ENCODE data around the gene NOXA1. TPM values are rescaled to one million over a fixed set of nuclear protein-coding genes. Genes with fewer than 3 reads are reported as not detected.

Gene NOXA1
- total and polyA plus RNA-seq, 3 donors from 2014 or later, result 2.5 to 8.0 (median 4.6) TPM

GRCh38 chr9:137445930-137446431 lies 22.8 kb downstream of the NOXA1 start:
- intact Hi-C loops (cut with DNase I; ENCODE audit: low total_unique reads), result no loop called here
- Histone ChIP-seq H3K27me3 (no peaks in the 10 kb centered on the region), H3K9me3 (no peaks in the 10 kb centered on the region), H3K36me3 (ENCODE audit: low read depth, missing control alignments) (no peaks in the 10 kb centered on the region), H3K27ac (no peak overlapping the region), H3K4me1 (no peaks in the 10 kb centered on the region), H3K4me3 (no peak overlapping the region)
- 47 to 71% methylated on average over 16 to 19 of the region's 19 CpGs for WGBS, 2 donors
- DNase-seq, result no peak
- TF ChIP-seq POLR2A (IDR thresholded peaks at IDR 0.05) (no peak), CTCF (IDR thresholded peaks at IDR 0.05) (no peak)

- 68 to 81% methylated on average over 21 of the region's 21 CpGs for WGBS, 2 donors
- intact Hi-C loops (cut with DNase I; ENCODE audit: low total_unique reads), result no loop called here
Measured at GRCh38 chr9:137446851-137447471, 23.8 kb downstream of the NOXA1 start.

GRCh38 chr9:137447722-137448601 lies 24.8 kb downstream of the NOXA1 start:
- Histone ChIP-seq H3K4me1 (no peaks in the 10 kb centered on the region), H3K9me3 (no peaks in the 10 kb centered on the region), H3K27ac (no peak overlapping the region), H3K27me3 (no peaks in the 10 kb centered on the region), H3K4me3 (no peak overlapping the region), H3K36me3 (ENCODE audit: low read depth, missing control alignments) (no peaks in the 10 kb centered on the region)
- WGBS, 2 donors, result 85 to 100% methylated on average over 2 to 27 of the region's 27 CpGs
- intact Hi-C loops (cut with DNase I; ENCODE audit: low total_unique reads), result no loop called here
- TF ChIP-seq POLR2A (IDR thresholded peaks at IDR 0.05) (no peak), CTCF (IDR thresholded peaks at IDR 0.05) (no peak)
- no peak for DNase-seq

More at GRCh38 chr9:137446851-137447471, 23.8 kb downstream of the NOXA1 start:
- Histone ChIP-seq H3K27ac (no peak overlapping the region), H3K4me1 (no peaks in the 10 kb centered on the region), H3K4me3 (no peak overlapping the region), H3K9me3 (no peaks in the 10 kb centered on the region), H3K27me3 (no peaks in the 10 kb centered on the region), H3K36me3 (ENCODE audit: low read depth, missing control alignments) (no peaks in the 10 kb centered on the region)
- no peak for DNase-seq
- no peak for TF ChIP-seq CTCF (IDR thresholded peaks at IDR 0.05)
- no peak for TF ChIP-seq POLR2A (IDR thresholded peaks at IDR 0.05)

GRCh38 chr9:137448602-137448962 lies 25.4 kb downstream of the NOXA1 start:
- WGBS, 2 donors, result 88% methylated on average over 11 to 14 of the region's 16 CpGs
- Histone ChIP-seq H3K27ac (no peak overlapping the region), H3K36me3 (ENCODE audit: low read depth, missing control alignments) (no peaks in the 10 kb centered on the region), H3K9me3 (no peaks in the 10 kb centered on the region), H3K27me3 (no peaks in the 10 kb centered on the region), H3K4me3 (no peak overlapping the region), H3K4me1 (no peaks in the 10 kb centered on the region)
- intact Hi-C loops (cut with DNase I; ENCODE audit: low total_unique reads), result no loop called here
- no peak for TF ChIP-seq POLR2A (IDR thresholded peaks at IDR 0.05)
- TF ChIP-seq CTCF (IDR thresholded peaks at IDR 0.05), result no peak
- DNase-seq, result no peak

Data from testis (tissue), 3 donors.